Bronchial epithelial cell (primary cell): ENCODE data around the gene COA8. TPM values are rescaled to one million over a fixed set of nuclear protein-coding genes. Genes with fewer than 3 reads are reported as not detected.

Experiments
- DNase-seq: peaks from one replicate; pipeline ENCODE4 v3.0.0-alpha.2; 2010; ENCODE audit warnings: low read depth
- FAIRE-seq: peaks from 2 replicates; lab custom pipeline; 2011; peaks lifted over from hg19 to GRCh38; lab: Jason Lieb, UNC
- H3K27me3 ChIP-seq: 2 replicates; pipeline ENCODE4 v1.5.1; 2011; ENCODE audit warnings: low read length; ENCODE audit not compliant: control insufficient read depth, insufficient read depth
- H3K36me3 ChIP-seq: 2 replicates; pipeline ENCODE4 v1.5.1; 2011; ENCODE audit warnings: low read length; ENCODE audit not compliant: control insufficient read depth, insufficient read depth
- H3K4me3 ChIP-seq: 2 replicates; pipeline ENCODE4 v1.5.1; 2011; ENCODE audit warnings: mild to moderate bottlenecking, low read depth, low read length, control low read depth
- total RNA-seq: library from RNA; depleted of rRNA; stranded (reverse); fragments of >200 nt; gene quantifications from 2 replicates; pipeline ENCODE4 v1.2.1, GENCODE V29; 2014
- TF ChIP-seq, protein P1 (sequence below): IDR thresholded peaks from 2 replicates; pipeline ENCODE4 v1.5.1; 2011; ENCODE audit warnings: mild to moderate bottlenecking, moderate library complexity, low read length, control low read depth, inconsistent platforms; ENCODE audit not compliant: insufficient read depth, severe bottlenecking

Gene COA8
- total RNA-seq, 1 donor from 2014 or later, result 17.4 TPM

DNA sequence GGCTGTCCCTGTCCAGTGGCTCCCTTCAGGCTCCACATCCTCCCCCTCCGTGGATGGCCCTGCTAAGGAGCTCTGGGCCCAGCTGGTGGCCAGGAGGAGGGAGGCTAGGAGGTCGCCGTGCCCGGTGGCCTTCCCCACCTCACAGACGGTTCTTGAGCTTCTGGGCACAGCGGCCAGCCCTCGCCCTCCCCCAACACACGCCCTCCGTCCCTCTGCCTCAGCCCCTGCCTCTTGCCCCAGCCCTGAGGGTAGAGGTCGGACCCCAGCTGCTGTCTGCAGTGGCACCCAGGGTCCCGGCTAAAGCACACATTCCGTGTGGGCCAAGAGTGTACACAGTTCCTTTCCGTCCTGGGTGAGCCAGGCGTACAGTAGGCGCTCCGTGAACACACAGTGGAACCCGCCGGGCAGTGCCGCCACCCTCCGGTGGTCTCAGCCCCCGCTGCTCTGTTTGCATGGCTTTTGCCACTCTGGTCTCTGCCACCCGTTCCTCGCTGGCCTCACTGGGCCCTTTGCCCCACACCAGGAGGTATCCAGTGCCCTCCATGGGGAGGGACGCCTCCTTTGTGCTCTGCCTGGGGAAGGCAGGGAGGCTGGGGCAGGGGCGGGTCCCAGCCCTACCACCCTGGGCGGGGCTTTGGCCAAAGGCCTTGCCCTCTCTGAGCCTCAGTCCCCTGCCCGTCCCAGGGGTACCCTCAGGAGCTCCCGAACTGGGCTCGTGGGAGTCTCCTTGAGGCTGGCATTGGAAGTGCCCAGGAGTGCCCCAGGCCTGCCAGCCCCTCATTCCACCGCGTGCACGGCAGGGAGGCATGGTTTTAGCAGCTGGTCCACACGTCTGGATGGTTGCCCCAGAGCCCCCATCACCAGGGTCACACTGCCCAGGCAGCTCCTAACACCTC is 20.8 kb upstream of the COA8 start:
- no peak overlapping the region for H3K4me3 ChIP-seq
- H3K27me3 ChIP-seq, result no peaks in the 10 kb centered on the region
- no peaks in the 10 kb centered on the region for H3K36me3 ChIP-seq
- FAIRE-seq (no peak), DNase-seq (no peak)
- TF ChIP-seq, protein P1, sequence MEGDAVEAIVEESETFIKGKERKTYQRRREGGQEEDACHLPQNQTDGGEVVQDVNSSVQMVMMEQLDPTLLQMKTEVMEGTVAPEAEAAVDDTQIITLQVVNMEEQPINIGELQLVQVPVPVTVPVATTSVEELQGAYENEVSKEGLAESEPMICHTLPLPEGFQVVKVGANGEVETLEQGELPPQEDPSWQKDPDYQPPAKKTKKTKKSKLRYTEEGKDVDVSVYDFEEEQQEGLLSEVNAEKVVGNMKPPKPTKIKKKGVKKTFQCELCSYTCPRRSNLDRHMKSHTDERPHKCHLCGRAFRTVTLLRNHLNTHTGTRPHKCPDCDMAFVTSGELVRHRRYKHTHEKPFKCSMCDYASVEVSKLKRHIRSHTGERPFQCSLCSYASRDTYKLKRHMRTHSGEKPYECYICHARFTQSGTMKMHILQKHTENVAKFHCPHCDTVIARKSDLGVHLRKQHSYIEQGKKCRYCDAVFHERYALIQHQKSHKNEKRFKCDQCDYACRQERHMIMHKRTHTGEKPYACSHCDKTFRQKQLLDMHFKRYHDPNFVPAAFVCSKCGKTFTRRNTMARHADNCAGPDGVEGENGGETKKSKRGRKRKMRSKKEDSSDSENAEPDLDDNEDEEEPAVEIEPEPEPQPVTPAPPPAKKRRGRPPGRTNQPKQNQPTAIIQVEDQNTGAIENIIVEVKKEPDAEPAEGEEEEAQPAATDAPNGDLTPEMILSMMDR, result peak; percentile 20

DNA sequence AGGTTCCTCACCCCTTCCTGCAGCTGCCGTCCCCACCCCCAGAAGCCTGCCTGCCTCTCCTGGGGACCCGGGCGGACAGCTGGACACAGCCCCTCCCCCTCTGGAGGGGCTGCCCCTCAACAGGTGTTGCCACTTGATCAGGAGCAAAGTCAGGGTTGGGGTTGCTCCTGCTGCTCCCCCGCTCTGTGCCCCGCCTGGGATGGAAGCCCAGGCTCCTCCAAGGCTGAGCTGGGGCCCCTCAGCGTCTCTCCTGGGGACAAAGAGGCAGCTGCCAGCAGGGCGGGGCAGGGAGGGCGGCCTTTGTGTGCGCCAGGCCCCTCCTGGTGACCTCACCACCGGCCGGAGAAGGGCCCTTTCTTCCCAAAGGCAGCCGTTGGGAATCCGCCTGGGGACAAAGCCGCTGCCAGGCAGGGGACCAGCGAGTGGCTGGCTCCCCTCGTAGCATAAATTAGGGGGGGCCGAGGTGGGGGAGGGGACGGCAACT is 20.1 kb upstream of the COA8 start:
- FAIRE-seq, result no peak
- H3K4me3 ChIP-seq, result no peak overlapping the region
- TF ChIP-seq, protein P1, result no peak
- no peak for DNase-seq
- no peaks in the 10 kb centered on the region for H3K36me3 ChIP-seq
- no peaks in the 10 kb centered on the region for H3K27me3 ChIP-seq

DNA sequence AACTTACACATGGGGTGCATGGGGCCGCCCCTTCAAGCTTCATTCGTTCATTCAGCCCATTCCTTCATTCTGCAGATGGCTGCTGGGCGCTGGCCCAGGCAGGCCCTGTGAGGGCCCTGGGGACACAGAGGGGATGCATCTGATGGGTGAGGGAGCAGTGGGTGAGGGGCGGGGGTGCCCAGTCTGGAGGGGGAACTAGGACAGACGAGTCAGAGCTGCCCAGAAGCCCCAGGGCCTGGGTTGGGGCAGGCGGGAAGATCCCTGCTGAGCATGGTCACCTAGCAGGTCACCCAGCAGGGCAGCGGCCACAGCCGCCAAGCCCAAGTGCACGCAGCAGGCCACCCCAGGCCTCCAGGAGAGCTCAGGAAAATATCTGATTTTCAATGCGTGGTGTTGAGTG is 19.6 kb upstream of the COA8 start:
- Histone ChIP-seq H3K36me3 (no peaks in the 10 kb centered on the region), H3K4me3 (no peak overlapping the region), H3K27me3 (no peaks in the 10 kb centered on the region)
- FAIRE-seq, result no peak
- TF ChIP-seq, protein P1, result no peak
- DNase-seq, result no peak

DNA sequence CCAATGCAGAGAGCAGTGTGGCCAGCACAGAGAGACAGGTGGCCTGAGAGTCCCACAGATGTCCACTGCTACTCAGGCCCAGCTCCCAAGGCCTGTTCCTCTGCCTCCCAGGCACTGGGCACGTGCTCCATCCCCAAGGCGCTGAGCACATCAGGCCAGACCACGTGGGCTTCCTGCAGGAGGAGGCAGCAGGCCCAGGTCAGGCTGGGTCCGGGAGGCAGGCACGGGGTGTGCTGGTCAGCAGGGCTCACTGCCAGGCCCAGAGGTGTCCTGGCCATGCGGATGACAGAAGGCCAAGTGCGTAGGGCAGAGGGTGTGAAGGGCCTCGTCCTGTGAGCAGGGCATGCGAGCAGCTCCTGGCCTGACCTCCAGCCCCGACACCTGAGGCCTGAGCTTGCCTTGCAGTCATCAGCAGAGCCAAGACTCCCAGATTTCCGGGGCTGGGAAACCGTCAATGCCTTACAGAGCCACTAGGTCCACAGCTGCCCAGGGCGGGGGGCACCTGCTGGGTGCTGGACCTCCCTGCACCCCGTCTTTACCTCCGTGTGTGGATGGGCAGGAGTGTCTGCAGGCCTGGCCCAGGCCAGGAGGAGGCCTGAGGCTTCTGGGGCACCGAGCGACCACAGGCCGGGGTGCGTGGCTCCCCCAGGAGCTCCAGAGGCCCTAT is 18.9 kb upstream of the COA8 start:
- DNase-seq (no peak), FAIRE-seq (no peak)
- TF ChIP-seq, protein P1, result no peak
- Histone ChIP-seq H3K27me3 (no peaks in the 10 kb centered on the region), H3K4me3 (no peak overlapping the region), H3K36me3 (no peaks in the 10 kb centered on the region)

DNA sequence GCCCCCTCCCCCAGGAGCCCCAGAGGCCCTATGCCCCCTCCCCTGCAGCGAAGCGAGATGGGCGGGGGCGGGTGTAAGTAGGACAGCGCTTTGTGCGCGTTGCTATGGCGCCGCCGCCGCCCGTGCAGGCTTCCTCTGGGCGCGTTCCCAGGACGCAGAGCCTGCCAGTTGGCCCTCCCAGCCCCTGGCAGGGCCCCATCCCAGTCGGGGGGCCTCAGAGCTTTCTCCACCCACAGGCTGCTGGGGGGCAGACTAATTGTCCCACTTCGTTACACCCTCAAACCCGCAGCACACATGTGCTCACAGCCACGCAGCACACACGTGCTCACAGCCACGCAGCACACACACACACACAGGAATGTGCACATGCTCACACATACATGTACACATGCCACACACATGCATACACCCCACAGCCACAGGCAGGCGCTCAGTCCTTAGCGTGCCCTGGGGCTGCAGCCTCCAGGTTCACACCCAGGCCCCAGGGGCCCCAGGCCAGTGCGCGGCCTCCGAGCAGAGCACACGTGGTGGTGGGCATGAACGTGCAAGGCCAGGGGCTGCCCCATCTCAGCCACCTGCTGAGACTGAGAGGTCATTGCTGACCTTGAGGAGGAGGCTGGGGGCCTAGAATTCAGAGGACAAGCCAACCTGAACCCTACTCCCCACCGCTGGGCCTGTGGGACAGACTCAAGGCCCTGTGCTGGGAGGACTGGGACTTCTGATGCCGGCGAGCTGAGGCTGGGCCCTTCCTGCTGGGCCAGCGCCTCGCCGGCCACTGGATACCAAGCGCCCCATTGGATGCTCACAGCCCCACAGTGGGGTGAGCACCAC is 18.2 kb upstream of the COA8 start:
- H3K27me3 ChIP-seq, result no peaks in the 10 kb centered on the region
- no peaks in the 10 kb centered on the region for H3K36me3 ChIP-seq
- no peak for DNase-seq
- TF ChIP-seq, protein P1, result no peak
- H3K4me3 ChIP-seq, result no peak overlapping the region
- FAIRE-seq, result no peak
